HuH-7 (cell line): ENCODE data around the gene IRAK3.

Experiments
- DNase-seq: peaks from one replicate; pipeline ENCODE4 v3.0.0; 2011; ENCODE audit warnings: low spot score

IRAK3 gene

DNA sequence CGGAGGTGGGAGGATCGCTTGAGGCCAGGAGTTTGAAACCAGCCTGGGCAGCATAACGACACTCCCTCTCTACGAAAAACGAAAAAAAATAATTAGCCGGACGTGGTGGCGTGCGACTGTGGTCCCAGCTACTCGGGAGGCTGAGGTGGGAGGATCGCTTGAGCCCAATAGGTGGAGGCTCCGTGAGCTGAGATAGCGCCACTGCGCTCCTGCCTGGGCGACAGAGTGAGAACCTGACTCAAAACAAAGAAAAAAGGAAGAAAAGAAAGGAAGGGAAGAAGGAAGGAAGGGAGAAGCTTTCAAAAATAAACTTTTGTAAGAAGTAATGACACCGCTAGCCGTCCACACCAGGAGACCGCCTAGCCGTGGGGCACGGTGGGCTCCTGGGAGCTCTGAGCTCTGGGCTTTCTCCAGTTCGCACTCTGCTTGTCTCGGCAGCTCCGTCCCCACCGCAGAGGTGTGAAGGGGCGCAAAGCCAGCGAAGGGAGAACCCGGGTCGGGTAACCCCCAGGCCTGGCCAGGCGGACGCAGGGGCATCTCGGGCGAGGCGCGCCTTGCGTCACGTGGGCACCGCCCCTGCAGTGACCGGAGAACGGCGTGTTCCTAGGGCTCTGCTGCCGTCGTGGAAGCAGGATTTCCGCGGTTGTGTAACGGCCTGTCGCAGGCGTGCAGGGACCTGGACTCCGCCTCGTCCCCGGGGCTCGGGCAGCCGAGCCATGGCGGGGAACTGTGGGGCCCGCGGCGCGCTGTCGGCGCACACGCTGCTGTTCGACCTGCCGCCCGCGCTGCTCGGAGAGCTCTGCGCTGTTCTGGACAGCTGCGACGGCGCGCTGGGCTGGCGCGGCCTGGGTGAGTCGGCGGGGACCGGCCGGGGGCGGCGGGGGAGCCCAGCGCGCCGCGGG lies at the start of gene IRAK3:
Gene IRAK3, plus strand, starts transcription at position 631 of the 902 bp plus-strand sequence. Its CDS starts 86 bp downstream, at position 717.
- DNase-seq = peak; percentile 55

- no peak for DNase-seq
Observed at GRCh38 chr12:66139328-66139727, 49.7 kb upstream of the IRAK3 start.

DNA sequence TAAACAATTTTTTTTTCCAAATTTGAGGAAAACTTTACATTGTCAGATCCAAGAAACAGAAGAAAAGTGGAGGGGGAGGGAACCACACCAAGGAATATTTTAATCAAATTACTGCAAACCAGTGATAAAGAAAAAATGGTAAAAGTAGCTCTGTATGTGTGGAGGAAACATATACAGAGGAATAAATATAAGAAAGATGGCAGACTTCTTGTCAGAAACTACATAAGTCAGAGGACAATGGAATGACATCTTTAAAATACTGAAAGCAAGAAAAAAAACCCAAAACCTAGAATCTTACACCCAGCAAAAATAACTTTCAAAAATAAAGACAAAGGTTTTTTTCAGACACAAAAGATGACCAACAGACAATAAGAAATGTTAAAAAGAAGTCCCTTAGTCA lies 48.3 kb upstream of the IRAK3 start:
- no peak for DNase-seq

- no peak for DNase-seq
Observed at GRCh38 chr12:66141299-66141698, 47.7 kb upstream of the IRAK3 start.

GRCh38 chr12:66142826-66143225 lies 46.2 kb upstream of the IRAK3 start:
- DNase-seq = no peak

- no peak for DNase-seq
Observed at GRCh38 chr12:66143868-66144267, 45.1 kb upstream of the IRAK3 start.

DNA sequence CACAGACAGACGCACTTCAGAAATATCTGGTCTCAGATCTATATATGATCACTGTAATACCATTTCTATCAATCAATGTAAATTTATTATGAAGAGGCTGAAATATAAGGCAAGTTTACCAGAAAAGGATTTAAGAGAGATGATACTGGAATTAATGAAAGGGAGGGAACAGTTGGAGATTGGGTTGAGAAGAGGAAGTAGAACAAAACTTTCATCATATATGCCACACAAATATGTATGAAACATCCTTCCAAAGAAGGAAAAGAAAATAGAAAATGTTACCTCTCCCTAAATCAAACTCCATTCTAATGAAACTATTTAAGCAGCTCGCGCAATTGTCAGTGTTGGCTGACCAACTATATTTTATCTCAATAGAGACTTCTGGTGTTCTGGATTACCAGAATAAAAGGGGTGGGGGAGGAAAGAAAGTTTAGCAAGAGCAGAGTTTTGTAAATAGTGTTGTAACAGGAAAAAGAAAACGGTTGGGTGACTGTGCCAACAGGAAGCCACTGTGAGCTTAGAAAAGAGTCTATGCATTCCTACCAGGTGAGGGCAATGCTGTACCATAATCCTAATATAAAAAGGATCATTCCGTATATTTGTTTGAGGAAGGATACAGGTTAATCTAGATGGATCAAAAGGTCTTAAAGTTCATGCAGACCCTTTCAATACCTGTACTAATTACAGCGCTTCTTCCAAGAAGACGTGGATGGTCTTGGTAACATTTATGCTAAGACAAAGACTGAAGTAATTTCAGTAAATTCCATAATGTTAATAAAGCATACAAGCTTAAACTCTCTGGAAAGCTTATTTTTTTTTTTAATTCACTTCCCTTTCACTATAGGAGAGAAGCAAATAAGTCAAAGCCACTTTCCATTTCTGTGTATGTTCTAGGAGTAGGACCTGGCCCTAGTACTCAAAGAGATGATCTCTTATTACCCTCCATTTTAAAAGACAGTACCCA lies 43.9 kb upstream of the IRAK3 start:
- DNase-seq = peak; percentile 43

DNA sequence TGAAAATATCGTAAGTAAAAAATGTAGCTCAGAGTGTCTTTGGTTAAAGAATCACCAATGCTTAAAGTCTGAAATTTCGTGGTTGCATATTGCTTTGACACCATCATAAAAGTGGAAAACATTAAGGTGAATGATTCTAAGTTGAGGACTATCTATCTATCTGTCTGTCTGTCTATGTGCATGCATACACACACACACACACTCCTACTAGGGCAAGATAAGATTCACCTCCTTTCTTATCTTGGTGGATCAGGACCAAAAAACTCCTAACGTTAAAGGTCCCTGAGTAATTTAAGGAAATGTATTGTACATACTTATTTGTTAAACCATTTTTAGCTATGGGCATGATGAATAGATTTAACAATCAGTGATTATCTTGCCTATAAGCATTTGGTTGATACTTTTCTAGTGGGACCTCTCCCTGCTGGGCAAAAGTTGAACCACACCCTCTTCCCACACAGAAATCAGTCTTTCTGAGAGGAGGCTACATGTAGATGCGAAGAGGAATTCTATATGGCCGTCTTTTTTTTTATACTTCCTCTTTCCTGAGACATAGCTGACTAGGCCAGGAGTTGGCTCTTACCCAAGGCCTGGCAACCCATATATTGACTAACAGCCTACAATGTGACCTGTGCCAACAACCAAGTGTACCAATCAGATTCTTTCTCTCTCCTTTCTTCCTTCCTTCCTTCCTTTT lies 39.2 kb upstream of the IRAK3 start:
- DNase-seq = no peak

- no peak for DNase-seq
Observed at GRCh38 chr12:66152732-66153131, 36.3 kb upstream of the IRAK3 start.

DNA sequence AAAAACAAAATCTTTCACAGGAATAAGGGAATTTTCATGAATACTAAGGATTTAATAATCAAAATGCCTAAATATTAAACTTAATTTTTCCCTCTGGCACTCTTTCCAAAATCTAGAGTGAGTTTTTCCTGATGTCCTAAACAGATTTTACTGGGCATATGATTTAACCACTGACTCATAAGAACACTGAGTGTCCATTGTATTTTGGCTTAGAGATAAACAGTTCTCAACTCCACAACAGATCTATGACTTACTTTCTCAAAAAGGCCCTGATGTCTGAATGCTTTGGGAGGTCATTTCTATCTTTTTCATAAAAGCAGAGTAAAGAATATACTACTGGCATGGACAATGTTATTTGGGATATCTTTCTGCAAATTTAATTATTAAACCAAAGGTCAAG lies 34.2 kb upstream of the IRAK3 start:
- DNase-seq = no peak

- DNase-seq = no peak
Observed at GRCh38 chr12:66156654-66157053, 32.4 kb upstream of the IRAK3 start.

DNA sequence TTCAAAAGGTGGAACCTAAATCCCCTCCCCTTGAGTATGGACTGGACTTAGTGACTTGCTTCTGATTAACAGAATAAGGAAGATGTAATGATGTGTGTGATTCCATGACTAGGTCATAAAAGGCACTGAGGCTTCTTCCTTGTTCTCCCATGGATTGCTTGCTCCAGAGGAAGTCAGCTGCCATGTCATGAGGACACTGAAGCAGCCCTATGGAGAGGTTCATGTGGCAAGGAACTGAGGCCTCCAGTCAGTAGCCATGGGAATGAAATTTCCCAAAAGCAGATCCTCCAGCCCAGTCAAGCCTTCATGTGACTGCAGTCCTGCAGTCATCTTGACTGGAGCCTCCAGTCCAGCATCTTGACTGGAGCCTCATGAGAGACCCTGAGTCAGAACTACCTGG lies 29.9 kb upstream of the IRAK3 start:
- no peak for DNase-seq

DNA sequence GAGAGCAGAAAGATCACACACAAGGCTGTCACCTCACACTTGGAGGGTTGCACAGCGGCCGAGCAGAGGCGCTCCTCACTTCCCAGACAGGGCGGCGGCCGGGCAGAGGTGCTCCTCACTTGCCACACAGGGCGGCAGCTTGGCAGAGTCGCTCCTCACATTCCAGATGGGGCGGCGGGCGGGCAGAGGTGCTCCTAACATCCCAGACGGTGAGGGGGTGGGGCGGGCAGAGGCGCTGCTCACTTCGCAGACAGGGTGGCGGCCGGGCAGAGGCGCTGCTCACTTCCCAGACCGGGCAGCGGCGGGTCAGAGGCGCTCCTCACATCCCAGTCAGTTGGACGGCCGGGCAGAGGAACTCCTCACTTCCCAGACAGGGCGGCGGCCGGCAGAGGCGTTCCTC lies 28.3 kb upstream of the IRAK3 start:
- DNase-seq = no peak

DNA sequence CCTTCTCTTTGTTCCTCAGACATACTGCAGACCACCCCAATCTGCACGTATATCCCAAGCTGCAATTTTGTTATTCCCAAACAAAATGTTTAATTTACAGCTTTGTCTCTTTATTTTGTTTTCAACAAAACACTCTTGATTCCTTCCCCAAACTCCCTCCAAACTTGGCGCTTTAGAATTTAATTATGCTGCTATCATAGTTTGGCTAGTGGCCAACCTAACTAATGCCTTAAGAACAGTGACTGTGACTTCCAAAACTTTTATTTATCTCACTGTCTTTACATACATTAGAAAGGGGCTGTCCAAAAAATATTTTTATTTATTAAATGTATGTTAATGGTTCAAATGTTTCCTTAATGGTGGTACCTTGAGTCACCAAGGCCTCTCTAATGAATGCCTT lies 26.3 kb upstream of the IRAK3 start:
- DNase-seq = no peak

- DNase-seq = no peak
Observed at GRCh38 chr12:66163289-66163688, 25.7 kb upstream of the IRAK3 start.

GRCh38 chr12:66164349-66164821 lies 24.6 kb upstream of the IRAK3 start:
- no peak for DNase-seq

- DNase-seq = no peak
Observed at GRCh38 chr12:66165141-66165540, 23.9 kb upstream of the IRAK3 start.

DNA sequence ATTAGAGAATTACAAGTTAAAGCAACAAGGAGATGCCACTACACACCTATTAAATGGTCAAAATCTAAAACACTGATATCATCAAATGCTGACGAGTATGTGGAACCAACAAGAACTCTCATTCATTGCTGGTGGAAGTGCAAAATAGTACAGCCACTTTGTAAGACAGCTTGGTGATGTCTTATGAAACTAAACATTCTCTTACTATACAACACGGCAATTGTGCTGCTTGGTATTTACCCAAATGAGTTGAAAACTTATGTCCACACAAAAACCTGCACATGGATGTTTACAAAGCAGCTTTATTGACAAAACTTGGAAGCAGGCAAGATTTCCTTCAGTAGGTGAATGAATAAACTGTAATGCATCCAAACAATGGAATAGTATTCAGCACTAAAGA lies 22.5 kb upstream of the IRAK3 start:
- no peak for DNase-seq

- no peak for DNase-seq
Observed at GRCh38 chr12:66168410-66168809, 20.6 kb upstream of the IRAK3 start.

DNA sequence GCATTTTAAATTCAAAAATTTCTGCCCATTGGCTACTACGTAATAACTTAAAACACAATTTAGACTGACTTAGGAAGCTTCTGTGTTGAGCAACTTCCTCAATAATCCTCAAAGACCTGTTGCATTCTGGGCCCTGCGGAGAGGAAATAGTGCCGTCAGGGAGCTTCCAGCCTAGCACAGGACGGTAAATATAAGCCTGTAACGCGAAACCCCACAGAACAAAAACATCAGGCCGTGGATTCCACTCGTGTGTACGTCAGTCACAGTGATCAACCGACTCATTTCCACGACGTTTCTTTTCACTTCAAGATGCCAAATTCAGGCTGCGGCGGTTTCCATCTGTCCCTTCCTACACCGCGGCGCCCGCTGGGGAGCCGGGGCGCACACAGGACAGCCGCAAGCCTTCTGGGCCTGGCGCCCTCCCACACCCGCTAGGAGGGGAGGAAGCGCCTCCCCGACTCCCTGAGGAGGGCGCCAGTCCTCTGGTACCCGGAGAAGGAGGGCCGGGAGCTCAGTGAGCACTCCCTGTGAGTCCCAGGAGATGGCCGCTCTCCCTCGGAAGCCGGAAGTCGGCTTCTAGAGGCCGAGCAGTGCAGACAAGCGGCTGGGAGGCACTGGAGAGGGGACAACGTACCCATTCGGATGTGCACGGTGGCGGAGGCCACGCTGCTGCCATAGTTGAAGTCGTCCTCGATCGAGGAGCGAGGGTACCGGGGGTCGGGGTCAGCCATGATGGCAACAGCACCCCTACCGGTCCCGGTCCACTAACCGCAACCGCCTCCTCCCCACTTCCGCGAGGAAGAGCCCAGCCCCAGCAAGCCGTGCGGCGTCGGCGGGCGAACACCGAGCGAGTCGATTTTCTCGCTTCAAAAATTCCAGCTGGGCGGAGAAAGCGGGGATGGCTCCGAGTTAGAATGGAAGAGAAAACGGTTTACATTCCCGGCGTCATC lies 19.5 kb upstream of the IRAK3 start, which contains the start of gene TMBIM4:
Gene TMBIM4, minus strand, starts transcription at position 776 of the 950 bp plus-strand sequence. Its CDS starts 45 bp downstream, at position 731.
- DNase-seq = peak; percentile 92

- no peak for DNase-seq
Observed at GRCh38 chr12:66170606-66171005, 18.4 kb upstream of the IRAK3 start.
